HG02852 (cell line): ENCODE data around the gene IL4I1.
A peak's percentile ranks its signal among the peaks of the same experiment; 100 is the strongest.
"Not testable (repeated sequence)": the region's sequence is repeated elsewhere in the genome, so short reads cannot be mapped to it uniquely, and the experiment has no call there.

ENCODE experiments used
- ATAC-seq: cut with Tn5 transposase; IDR thresholded peaks from one replicate; pipeline ENCODE4 v1.9.1; 2021; ENCODE audit warnings: mild to moderate bottlenecking, moderate library complexity; ENCODE audit not compliant: unreplicated experiment

The IL4I1 gene, protein sequence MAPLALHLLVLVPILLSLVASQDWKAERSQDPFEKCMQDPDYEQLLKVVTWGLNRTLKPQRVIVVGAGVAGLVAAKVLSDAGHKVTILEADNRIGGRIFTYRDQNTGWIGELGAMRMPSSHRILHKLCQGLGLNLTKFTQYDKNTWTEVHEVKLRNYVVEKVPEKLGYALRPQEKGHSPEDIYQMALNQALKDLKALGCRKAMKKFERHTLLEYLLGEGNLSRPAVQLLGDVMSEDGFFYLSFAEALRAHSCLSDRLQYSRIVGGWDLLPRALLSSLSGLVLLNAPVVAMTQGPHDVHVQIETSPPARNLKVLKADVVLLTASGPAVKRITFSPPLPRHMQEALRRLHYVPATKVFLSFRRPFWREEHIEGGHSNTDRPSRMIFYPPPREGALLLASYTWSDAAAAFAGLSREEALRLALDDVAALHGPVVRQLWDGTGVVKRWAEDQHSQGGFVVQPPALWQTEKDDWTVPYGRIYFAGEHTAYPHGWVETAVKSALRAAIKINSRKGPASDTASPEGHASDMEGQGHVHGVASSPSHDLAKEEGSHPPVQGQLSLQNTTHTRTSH

DNA sequence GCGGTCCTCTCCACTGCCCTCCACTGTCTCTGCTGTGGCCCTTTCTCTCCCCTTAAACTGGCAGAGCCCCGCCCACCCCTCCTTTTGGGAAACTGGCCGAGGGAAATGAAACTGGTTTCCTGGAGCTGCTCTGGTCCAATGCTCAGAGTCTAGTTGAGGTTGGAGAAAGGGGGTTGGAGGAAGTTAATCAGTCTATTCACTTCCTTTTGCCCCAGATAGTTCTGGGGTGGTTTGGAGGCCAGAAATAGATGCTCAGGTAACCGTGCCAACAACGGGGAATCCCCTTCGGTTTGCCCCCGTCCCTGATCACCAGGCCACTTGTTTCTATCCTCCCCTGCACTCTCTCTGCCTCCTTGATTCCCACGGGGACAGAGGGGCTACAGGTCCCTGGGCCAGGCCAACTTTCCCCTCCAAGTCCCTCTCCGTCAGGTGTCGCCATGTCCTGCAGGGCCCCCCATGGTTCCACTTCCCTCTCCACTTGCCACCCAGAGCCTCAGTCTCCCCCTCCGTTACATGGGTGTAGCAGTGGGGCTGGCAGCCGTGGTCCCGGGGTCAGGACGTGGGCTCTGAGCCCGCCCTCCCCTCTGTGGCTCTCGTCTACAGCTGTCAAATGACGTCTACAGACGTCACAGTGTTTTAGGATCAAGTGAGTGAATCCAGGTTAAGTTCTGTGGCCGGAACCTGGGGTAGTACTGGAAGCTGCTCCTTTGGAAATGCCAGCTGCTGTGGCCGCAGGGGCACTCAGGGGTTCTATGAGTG lies at the start of gene IL4I1:
Gene IL4I1, minus strand, starts transcription at position 25 of the 759 bp plus-strand sequence. CDS start 727 bp downstream, outside the sequence.
- no peak for ATAC-seq

DNA sequence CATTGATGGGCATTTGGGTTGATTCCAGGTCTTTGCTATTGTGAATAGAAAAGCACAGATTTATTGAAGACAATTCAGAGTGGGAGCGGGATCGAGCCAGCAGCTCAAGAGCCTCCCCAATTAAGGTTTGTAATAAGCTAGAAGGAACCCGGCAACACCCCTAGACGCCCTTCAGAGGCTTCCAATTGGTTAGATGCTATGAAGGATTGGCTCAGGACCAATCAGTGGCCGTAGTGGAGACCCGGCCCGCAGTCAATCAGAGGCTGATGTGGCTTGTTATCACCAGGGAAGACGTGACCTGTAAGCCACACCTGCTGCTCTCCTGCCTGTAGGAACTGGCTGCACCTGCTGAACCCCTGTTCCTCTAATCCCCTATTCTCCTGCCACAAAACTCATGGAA lies 49.7 kb upstream of the IL4I1 start:
- no peak for ATAC-seq

GRCh38 chr19:49944567-49944966 lies 47.9 kb upstream of the IL4I1 start:
- ATAC-seq, result not testable (repeated sequence)

GRCh38 chr19:49940482-49940791 lies 43.8 kb upstream of the IL4I1 start:
- no peak for ATAC-seq

DNA sequence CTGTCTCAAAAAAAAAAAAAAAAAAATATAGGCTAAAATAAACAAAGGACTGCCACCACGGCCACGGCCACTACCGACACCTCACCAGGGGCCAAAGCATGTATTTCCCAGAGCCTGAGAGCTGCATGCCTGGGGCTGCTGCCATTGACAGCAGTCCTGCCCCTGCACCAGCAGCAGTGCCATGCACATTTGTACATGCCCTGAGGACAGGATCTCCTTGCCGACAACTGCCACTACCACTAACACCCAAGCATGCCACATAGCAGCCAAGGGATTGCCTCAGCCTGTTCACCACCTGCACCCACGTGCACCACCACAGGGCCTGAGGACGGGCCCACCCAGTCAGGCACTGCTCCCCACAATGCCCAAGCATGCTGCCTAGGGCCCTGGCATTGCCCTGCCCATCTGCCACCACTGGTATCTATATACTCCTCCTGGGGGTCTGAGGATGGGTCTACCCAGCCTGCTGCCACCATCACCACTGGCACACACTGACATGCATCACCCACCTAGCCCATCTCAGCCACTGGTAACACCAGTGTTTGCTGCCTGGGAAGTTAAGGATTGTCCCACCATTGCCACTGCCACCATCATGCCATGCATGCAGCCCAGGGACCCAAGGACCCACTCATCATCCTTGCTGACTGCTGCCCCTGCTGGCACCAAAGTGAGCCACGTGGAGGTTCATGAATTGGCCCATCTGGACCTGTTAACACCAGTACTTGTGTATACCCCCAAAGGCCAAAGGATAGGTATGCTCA lies 43.2 kb upstream of the IL4I1 start:
- no peak for ATAC-seq

- no peak for ATAC-seq
Measured at GRCh38 chr19:49938662-49939061, 42.0 kb upstream of the IL4I1 start.

- no peak for ATAC-seq
Measured at GRCh38 chr19:49937750-49938381, 41.2 kb upstream of the IL4I1 start.

GRCh38 chr19:49936549-49936948 lies 39.9 kb upstream of the IL4I1 start:
- no peak for ATAC-seq

DNA sequence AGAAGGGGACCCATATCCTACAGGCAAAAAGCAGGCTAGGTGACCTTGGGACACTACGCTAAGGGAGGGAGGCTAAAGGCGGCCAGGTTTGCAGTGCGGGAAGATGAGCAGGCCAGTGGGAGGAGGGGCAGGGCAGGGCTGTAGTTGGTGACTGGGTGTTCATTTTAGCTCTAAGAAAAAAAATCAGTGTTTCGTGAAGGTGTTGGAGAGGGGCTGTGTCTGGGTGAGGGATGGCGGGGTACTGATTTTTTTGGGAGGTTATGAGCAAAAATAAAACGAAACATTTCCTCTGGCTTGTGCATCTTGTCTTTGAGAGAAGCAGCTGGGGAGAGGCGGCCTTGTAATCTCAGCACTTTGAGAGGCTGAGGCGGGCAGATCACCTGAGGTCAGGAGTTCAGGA lies 37.0 kb upstream of the IL4I1 start:
- no peak for ATAC-seq

DNA sequence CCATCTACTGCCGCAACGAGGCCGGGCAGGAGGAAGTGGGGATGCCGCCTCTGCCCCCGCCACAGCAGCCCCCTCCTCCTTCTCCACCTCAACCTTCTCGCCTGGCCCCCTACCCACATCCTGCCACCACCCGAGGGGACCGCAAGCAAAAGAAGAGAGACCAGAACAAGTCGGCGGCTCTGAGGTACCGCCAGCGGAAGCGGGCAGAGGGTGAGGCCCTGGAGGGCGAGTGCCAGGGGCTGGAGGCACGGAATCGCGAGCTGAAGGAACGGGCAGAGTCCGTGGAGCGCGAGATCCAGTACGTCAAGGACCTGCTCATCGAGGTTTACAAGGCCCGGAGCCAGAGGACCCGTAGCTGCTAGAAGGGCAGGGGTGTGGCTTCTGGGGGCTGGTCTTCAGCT lies 36.0 kb upstream of the IL4I1 start:
- no peak for ATAC-seq

DNA sequence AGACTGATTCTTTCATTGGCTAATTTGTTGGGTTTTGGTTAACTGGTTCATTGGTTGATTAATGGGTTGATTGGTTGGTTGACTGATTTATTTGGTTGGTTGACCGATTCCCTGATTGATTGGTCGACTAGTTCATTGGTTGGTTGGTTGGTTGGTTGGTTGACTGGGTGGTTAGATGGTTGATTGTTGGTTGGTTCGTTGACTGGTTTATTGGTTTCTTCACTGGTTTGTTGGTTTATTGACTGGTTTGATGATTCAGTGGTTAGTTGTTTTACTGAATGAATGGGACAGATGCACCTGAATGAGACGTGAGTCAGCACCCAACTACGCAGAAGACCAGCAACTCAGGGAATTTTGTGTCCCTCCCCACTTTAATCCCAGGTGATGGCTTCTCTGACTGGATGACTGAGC lies 35.4 kb upstream of the IL4I1 start:
- ATAC-seq, result no peak

GRCh38 chr19:49931293-49932040 lies 34.8 kb upstream of the IL4I1 start:
- ATAC-seq, result no peak

DNA sequence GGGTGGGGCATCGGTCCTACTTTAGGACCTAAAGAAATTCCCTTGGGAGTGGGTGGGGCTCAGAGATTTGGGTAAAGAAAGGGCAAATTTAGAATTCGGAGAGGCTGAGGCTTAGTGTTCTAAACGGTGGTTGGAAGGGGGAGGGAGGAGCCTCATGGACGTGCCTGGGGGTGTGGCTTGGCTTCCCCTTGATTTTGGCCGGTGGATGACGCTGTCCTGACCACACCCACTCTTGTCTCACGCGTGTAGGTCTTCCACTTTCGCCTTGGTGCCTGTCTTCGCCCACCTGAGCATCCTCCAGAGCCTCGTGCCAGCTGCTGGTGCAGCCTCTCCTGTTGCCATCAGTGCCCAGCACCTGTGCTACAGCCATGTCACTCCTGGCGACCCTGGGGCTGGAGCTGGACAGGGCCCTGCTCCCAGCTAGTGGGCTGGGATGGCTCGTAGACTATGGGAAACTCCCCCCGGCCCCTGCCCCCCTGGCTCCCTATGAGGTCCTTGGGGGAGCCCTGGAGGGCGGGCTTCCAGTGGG lies 33.9 kb upstream of the IL4I1 start:
- ATAC-seq, result no peak

DNA sequence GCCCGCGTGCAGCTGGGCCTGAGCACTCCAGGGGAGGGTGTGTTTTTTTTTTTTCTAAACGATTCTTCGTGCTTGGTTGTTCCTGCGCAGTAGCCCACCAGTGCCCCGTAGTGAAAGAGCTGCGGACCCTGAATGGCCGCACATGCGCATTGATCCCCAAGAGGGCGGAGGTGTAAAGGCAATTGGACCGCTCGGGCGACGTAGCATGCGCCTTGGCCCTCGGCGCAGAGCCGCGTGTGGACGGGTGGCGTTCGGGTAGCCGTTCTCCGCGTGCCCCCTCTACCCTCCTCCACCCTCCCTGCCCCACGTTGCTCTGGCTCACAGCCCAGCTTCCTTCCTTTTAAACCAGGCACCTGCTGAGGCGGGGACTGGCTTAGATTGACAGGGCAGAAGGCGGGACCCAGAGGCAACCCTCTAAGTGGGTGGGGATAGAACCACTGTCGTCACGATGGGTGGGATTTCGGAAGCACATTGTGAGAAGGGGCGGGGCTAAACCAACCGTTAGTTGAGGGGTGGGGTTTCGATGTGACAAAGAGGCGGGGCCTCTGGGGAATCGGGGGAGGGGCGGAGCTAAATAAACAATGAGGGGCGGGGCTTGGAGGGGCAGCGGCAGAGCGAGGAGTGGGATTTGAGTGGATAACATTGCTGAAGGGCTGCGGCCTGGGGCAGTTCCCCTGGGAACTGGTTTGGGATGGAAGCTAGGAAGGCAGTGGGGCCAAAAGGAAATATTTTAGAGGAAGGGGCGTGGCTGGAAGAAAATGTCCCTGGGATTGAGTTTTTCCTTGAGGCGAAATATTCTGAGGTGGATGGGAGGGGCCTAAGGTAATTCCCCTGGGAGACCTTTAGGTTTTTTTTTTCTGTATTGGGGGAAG lies 33.2 kb upstream of the IL4I1 start:
- ATAC-seq, result peak; percentile 57

- ATAC-seq, result peak; percentile 42
Measured at GRCh38 chr19:49929121-49929610, 32.5 kb upstream of the IL4I1 start, which contains the start of the genes ATF5 and NUP62. Gene ATF5, plus strand, starts transcription at chr19:49929205. Its CDS starts 1,646 bp downstream, at chr19:49930851. Gene NUP62, minus strand, starts transcription at chr19:49929504. Its CDS starts 19,697 bp downstream, at chr19:49909807.

- no peak for ATAC-seq
Measured at GRCh38 chr19:49927526-49928264, 31.0 kb upstream of the IL4I1 start.

DNA sequence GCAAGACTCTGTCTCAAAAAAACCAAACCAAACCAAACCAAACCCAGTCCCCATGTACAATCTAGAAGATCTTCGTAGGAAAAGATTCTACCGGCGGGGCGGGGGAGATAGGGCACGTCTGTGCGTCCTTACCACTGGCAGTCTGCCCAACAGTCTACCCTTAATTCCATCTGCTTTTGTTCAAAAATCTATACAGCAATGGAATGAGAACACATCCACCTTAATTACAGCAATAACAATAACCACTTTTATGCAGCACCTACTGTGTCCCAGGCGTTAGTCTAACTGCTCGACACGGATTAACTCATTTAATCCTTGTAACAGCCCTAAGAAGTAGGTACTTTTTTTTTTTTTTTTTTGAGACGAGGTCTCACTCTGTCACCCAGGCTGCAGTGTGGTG lies 29.8 kb upstream of the IL4I1 start:
- ATAC-seq, result no peak

GRCh38 chr19:49925486-49925885 lies 28.8 kb upstream of the IL4I1 start:
- no peak for ATAC-seq
